Measurements from ENCODE around the gene OTUD7B. TPM values are rescaled to one million over a fixed set of nuclear protein-coding genes. Genes with fewer than 3 reads are reported as not detected.

Gene OTUD7B
- total and polyA plus RNA-seq, 2 experiments from 2014 or later, result 3.6 to 17.8 TPM

- no peaks in the 10 kb centered on the region for H3K9me3 ChIP-seq (ENCODE audit: low read depth)
- H3K4me3 ChIP-seq, result no peak overlapping the region
- no peaks in the 10 kb centered on the region for H3K36me3 ChIP-seq (replicated peaks; ENCODE audit: insufficient read depth, low read depth)
- H3K4me1 ChIP-seq (ENCODE audit: insufficient read depth), result peaks cover 28% of the 10 kb centered on the region
- H3K9me2 ChIP-seq (replicated peaks; ENCODE audit: insufficient read depth), result no peaks in the 10 kb centered on the region
- H3K79me2 ChIP-seq, result peaks cover 32% of the 10 kb centered on the region
- DNase-seq (ENCODE audit: low spot score), result no peak
- WGBS (ENCODE audit: low lambda C conversion rate, missing lambda C conversion rate), result 98% methylated on average over 2 of the region's 2 CpGs
- no peak for TF ChIP-seq EZH2 (IDR thresholded peaks at IDR 0.05; ENCODE audit: borderline replicate concordance)
- TF ChIP-seq EZH2phosphoT487 (IDR thresholded peaks at IDR 0.05; ENCODE audit: low read depth, severe bottlenecking, unreplicated experiment), result no peak
- TF ChIP-seq CTCF (IDR thresholded peaks at IDR 0.05; ENCODE audit: poor library complexity), result no peak
- no peak overlapping the region for H3K4me2 ChIP-seq
- peaks cover 9% of the 10 kb centered on the region for H4K20me1 ChIP-seq (ENCODE audit: insufficient read depth, poor library complexity, severe bottlenecking)
- H2AFZ ChIP-seq, result no peak overlapping the region
- no peak overlapping the region for H3K27ac ChIP-seq
- no peaks in the 10 kb centered on the region for H3K27me3 ChIP-seq
Observed at GRCh38 chr1:149929856-149930255, 80.7 kb downstream of the OTUD7B start.

DNA sequence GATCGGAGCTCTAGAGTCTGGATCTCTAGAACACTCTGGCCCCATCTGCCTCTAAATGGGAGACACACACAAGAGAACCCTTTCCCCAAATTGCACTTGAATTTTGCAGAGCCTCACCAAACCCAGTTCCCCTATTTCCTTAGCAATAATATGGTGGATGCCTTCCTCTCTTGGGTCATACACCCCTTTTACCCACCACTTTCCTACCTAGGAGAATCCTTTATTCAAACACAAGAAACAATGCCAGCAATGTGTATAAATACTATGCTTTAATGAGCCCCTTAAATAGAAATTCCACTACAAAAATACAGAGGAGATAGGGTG is 82.2 kb downstream of the OTUD7B start:
- peak overlapping the region; percentile 60 for H3K4me3 ChIP-seq
- 7% methylated on average over 1 of the region's 1 CpG for WGBS (ENCODE audit: low lambda C conversion rate, missing lambda C conversion rate)
- H3K36me3 ChIP-seq (replicated peaks; ENCODE audit: insufficient read depth, low read depth), result peaks cover 5% of the 10 kb centered on the region
- peak overlapping the region; percentile 83 for H3K4me2 ChIP-seq
- H3K79me2 ChIP-seq, result peaks cover 25% of the 10 kb centered on the region
- no peaks in the 10 kb centered on the region for H3K9me3 ChIP-seq (ENCODE audit: low read depth)
- no peaks in the 10 kb centered on the region for H3K9me2 ChIP-seq (replicated peaks; ENCODE audit: insufficient read depth)
- H3K27ac ChIP-seq, result peak overlapping the region; percentile 98
- TF ChIP-seq CTCF (IDR thresholded peaks at IDR 0.05; ENCODE audit: poor library complexity) (no peak), EZH2phosphoT487 (IDR thresholded peaks at IDR 0.05; ENCODE audit: low read depth, severe bottlenecking, unreplicated experiment) (no peak)
- H3K4me1 ChIP-seq (ENCODE audit: insufficient read depth), result peaks cover 28% of the 10 kb centered on the region
- no peak overlapping the region for H2AFZ ChIP-seq
- peaks cover 9% of the 10 kb centered on the region for H4K20me1 ChIP-seq (ENCODE audit: insufficient read depth, poor library complexity, severe bottlenecking)
- H3K27me3 ChIP-seq, result no peaks in the 10 kb centered on the region
- DNase-seq (ENCODE audit: low spot score), result no peak

- peaks cover 5% of the 10 kb centered on the region for H3K36me3 ChIP-seq (replicated peaks; ENCODE audit: insufficient read depth, low read depth)
Observed at GRCh38 chr1:149927563-149928400, 82.7 kb downstream of the OTUD7B start, which contains the start of gene SF3B4. Gene SF3B4, minus strand, starts transcription at chr1:149927803. Its CDS starts 44 bp downstream, at chr1:149927759.

More at GRCh38 chr1:149927563-149928400, 82.7 kb downstream of the OTUD7B start, which contains the start of gene SF3B4:
- Histone ChIP-seq H3K9me2 (replicated peaks; ENCODE audit: insufficient read depth) (no peaks in the 10 kb centered on the region), H3K79me2 (peaks cover 25% of the 10 kb centered on the region), H3K4me3 (peak within 1 kb of the TSS; percentile 60), H3K4me2 (peak within 1 kb of the TSS; percentile 89), H2AFZ (peak within 1 kb of the TSS; percentile 40), H3K4me1 (ENCODE audit: insufficient read depth) (peaks cover 28% of the 10 kb centered on the region), H4K20me1 (ENCODE audit: insufficient read depth, poor library complexity, severe bottlenecking) (peaks cover 9% of the 10 kb centered on the region), H3K9me3 (ENCODE audit: low read depth) (no peaks in the 10 kb centered on the region), H3K27me3 (no peaks in the 10 kb centered on the region), H3K27ac (peak within 1 kb of the TSS; percentile 98)
- WGBS (ENCODE audit: low lambda C conversion rate, missing lambda C conversion rate), result under 1% methylated on average over 47 of the region's 47 CpGs
- peak; percentile 97 for DNase-seq (ENCODE audit: low spot score)
- TF ChIP-seq EZH2phosphoT487 (IDR thresholded peaks at IDR 0.05; ENCODE audit: low read depth, severe bottlenecking, unreplicated experiment), result no peak
- no peak for TF ChIP-seq EZH2 (IDR thresholded peaks at IDR 0.05; ENCODE audit: borderline replicate concordance)
- no peak for TF ChIP-seq CTCF (IDR thresholded peaks at IDR 0.05; ENCODE audit: poor library complexity)
